Transverse colon (tissue), 4 donors: ENCODE measurements around the gene NAP1L4. TPM values are rescaled to one million over a fixed set of nuclear protein-coding genes. Genes with fewer than 3 reads are reported as not detected.

Experiments used
- DNase-seq: peaks from one replicate; pipeline ENCODE4 v3.0.0-alpha.2; 2019
- H3K27ac ChIP-seq, 4 donors: fragments of 200-600 bp; sonication (generic); 2 replicates each; pipeline ENCODE4 v1.5.1; 2016 to 2018; ENCODE audit warnings: inconsistent platforms in 4 of 4
- H3K27me3 ChIP-seq: fragments of 200-600 bp; sonication (generic); 2 replicates; pipeline ENCODE4 v1.5.1; 2017; ENCODE audit warnings: inconsistent platforms
- H3K36me3 ChIP-seq, 4 donors: fragments of 200-600 bp; sonication (generic); 2 replicates each; pipeline ENCODE4 v1.5.1; 2017 to 2019; ENCODE audit warnings: inconsistent platforms in 4 of 4
- H3K4me1 ChIP-seq, 4 donors: fragments of 200-600 bp; sonication (generic); 2 replicates each; pipeline ENCODE4 v1.5.1; 2017 to 2020; ENCODE audit warnings: inconsistent platforms in 4 of 4
- H3K4me3 ChIP-seq, 4 donors: fragments of 200-600 bp; sonication (generic); 1 replicate in 1 of 4; 2 replicates in 3 of 4; pipeline versions ENCODE4 v1.5.1 to v1.6.1; 2017 to 2019; ENCODE audit warnings: inconsistent platforms in 4 of 4
- H3K9me3 ChIP-seq, 2 donors: fragments of 200-600 bp; sonication (generic); 2 replicates each; pipeline ENCODE4 v1.5.1; 2017 to 2019; ENCODE audit warnings: inconsistent platforms in 2 of 2
- EP300 ChIP-seq: sonication (generic); formaldehyde crosslinking; IDR thresholded peaks from one replicate; pipeline ENCODE4 v1.6.1; 2017; ENCODE audit warnings: antibody characterized with exemption, low read depth
- POLR2A ChIP-seq: fragments of 450-650 bp; IDR thresholded peaks from one replicate; pipeline ENCODE4 v1.6.1; 2016; ENCODE audit warnings: antibody characterized with exemption, mild to moderate bottlenecking, moderate library complexity
- POLR2AphosphoS5 ChIP-seq, 3 donors: sonication (generic); formaldehyde crosslinking; IDR thresholded peaks; one replicate each; pipeline ENCODE4 v1.6.1; 2016; ENCODE audit warnings: antibody characterized with exemption in 3 of 3
- WGBS, 2 donors: methylation state at CpG; one replicate each; pipeline ENCODE4 v1.1.5; 2018; ENCODE audit warnings: low coverage in 1 of 2; 5-methylcytosine and 5-hydroxymethylcytosine counted together
- in situ Hi-C, 4 donors: fragments of 200-750 bp; cut with MboI; loops; one replicate each; pipeline versions ENCODE4 v1.15.0 to v1.15.1; 2017; ENCODE audit warnings: low sequenced_read_pairs in 3 of 4, low pct_ligation_motif_present in 1 of 4, low pct_unique_long_range_greater_than_20kb in 1 of 4
- intact Hi-C: fragments of 100-400 bp; cut with DNase I; formaldehyde crosslinking; loops from one replicate; pipeline ENCODE4 v1.15.1; 2023; ENCODE audit warnings: low total_unique reads
- total RNA-seq, 4 donors: library from RNA; depleted of rRNA; stranded (reverse); fragments of >200 nt; gene quantifications; one replicate each; pipeline ENCODE4 v1.1.0, GENCODE V29; 2016
- TF ChIP-seq, protein P1 (sequence below), 5 experiments: fragments of 200-600 bp in 3 of 5; fragments of 450-650 bp in 2 of 5; sonication (generic) in 3 of 5; IDR thresholded peaks; 1 replicate in 2 of 5; 2 replicates in 3 of 5; pipeline ENCODE4 v1.5.1; 2016 to 2017; ENCODE audit warnings: antibody characterized with exemption in 5 of 5, inconsistent platforms in 3 of 5, mild to moderate bottlenecking in 2 of 5, moderate library complexity in 1 of 5

Gene NAP1L4
- total RNA-seq, 4 donors from 2014 or later: 63.6 to 140 (median 111) TPM

DNA sequence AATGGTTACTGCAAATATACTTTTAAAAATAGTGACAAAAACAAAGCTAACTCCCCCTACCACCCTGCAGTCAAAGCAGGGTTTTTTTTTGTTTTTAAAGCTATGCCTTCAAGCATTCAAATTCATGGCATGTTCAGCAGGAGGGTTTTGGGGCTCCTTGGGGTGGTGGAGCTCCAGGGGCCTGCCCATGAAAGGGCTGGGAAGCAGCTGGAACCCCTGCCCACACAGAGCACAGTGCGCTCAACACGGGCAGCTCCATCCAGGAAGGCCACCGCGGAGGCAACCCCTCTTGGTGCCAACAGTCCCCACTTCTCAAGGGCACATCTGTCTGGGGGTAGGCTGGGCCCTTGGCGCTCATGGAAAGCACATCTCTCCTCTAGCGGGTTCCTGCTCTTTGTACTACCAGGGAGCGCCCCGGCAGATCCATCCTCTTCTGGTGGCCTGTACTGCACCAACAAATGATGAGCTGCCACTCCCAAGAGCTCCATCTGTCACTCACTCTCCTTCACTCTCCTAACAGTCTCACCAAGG lies 46.3 kb downstream of the NAP1L4 start:
- Histone ChIP-seq H3K9me3 (no peaks in the 10 kb centered on the region), H3K27ac (peak overlapping the region; percentile 69 to 81 (median 74)), H3K4me3 (no peak overlapping the region), H3K36me3 (peaks cover 0 to 12% (median 6%) of the 10 kb centered on the region in 4 donors), H3K27me3 (no peaks in the 10 kb centered on the region), H3K4me1 (peaks cover 7 to 38% (median 26%) of the 10 kb centered on the region in 4 donors)
- intact Hi-C loops: no loop called here
- 84% methylated on average over 6 of the region's 8 CpGs; no CpG with 5 or more reads in 1 of the 2 donors for WGBS, 2 donors
- no peak for DNase-seq
- TF ChIP-seq POLR2A (no peak), POLR2AphosphoS5 (IDR thresholded peaks at IDR 0.05) (no peak), EP300 (no peak)
- TF ChIP-seq, protein P1, sequence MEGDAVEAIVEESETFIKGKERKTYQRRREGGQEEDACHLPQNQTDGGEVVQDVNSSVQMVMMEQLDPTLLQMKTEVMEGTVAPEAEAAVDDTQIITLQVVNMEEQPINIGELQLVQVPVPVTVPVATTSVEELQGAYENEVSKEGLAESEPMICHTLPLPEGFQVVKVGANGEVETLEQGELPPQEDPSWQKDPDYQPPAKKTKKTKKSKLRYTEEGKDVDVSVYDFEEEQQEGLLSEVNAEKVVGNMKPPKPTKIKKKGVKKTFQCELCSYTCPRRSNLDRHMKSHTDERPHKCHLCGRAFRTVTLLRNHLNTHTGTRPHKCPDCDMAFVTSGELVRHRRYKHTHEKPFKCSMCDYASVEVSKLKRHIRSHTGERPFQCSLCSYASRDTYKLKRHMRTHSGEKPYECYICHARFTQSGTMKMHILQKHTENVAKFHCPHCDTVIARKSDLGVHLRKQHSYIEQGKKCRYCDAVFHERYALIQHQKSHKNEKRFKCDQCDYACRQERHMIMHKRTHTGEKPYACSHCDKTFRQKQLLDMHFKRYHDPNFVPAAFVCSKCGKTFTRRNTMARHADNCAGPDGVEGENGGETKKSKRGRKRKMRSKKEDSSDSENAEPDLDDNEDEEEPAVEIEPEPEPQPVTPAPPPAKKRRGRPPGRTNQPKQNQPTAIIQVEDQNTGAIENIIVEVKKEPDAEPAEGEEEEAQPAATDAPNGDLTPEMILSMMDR (IDR thresholded peaks at IDR 0.05): no peak
- in situ Hi-C loops: no loop called here

DNA sequence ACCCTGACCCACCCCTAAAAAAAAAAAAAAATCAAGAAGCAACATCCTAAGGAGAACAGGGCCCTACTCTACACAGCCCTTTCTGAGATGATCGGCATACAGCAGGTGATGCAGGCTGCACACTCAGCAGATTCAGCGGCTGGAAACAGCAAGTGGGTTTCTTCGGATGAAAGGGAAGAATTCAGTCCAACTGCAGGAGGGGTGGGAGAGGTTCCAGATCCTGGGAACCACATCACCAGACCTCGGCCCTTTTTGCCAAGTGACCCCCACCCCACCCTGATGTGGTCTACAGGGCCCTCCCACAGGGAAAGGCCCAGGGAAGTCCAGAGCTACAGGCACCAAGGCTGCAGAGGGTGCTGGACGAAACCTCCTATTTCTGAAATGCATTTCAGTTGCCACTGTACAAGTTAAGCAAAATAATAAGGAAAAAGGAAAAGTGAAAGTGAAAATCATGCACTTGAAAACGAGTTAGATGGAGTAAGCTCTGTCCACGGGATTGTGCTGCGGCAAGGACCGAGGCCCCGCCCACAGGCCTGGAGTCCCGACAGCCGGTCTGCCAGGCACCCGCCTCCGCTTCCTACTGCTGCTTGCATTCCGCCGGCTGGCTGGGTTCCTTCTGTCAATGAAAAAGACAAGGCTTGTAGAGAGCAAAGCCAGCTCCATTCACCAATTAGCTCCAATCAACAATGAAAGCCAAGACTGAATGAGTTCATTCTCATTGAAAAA lies 46.9 kb downstream of the NAP1L4 start:
- intact Hi-C loops: no loop called here
- peaks cover 0 to 6% (median 3%) of the 10 kb centered on the region in 4 donors for H3K36me3 ChIP-seq
- H3K27me3 ChIP-seq: no peaks in the 10 kb centered on the region
- peak overlapping the region in 1 of 4 donors; percentile 31 for H3K4me3 ChIP-seq
- WGBS, 2 donors: 24% methylated on average over 16 of the region's 16 CpGs; no CpG with 5 or more reads in 1 of the 2 donors
- DNase-seq: peak; percentile 86
- H3K4me1 ChIP-seq: peaks cover 13 to 45% (median 32%) of the 10 kb centered on the region in 4 donors
- in situ Hi-C loops: no loop called here
- TF ChIP-seq POLR2AphosphoS5 (IDR thresholded peaks at IDR 0.05): peak in 2 of 3 donors; percentile 21 to 42
- TF ChIP-seq, protein P1 (IDR thresholded peaks at IDR 0.05): no peak
- no peaks in the 10 kb centered on the region for H3K9me3 ChIP-seq
- peak overlapping the region; percentile 69 to 81 (median 74) for H3K27ac ChIP-seq

DNA sequence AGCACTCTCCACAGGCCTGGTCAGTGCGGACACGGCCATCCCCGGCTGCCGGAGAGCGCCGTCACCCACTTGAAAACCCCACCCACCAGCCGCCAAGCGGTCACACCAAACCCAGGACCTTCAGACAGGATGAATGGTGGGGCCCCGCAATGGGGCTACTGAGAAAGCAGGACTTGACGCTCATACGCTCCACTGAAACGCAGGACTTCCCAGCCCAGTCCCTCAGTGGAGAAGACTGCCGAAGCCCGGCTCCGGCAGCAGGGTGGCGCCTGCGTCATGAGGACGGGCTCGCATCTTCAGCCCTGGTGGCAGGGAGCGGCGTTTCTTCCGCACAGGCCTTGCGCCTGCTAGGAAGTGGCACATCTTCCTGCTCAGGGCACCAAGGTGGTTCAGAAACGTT lies 47.6 kb downstream of the NAP1L4 start:
- 75% methylated on average over 24 of the region's 24 CpGs; no CpG with 5 or more reads in 1 of the 2 donors for WGBS, 2 donors
- DNase-seq: no peak
- H3K4me1 ChIP-seq: peaks cover 15 to 48% (median 36%) of the 10 kb centered on the region in 4 donors
- intact Hi-C loops: no loop called here
- H3K4me3 ChIP-seq: no peak overlapping the region
- H3K9me3 ChIP-seq: no peaks in the 10 kb centered on the region
- no peaks in the 10 kb centered on the region for H3K27me3 ChIP-seq
- in situ Hi-C loops: no loop called here
- TF ChIP-seq POLR2A: no peak
- TF ChIP-seq POLR2AphosphoS5 (IDR thresholded peaks at IDR 0.05): no peak
- TF ChIP-seq, protein P1 (IDR thresholded peaks at IDR 0.05): no peak
- no peak for TF ChIP-seq EP300
- peaks cover 0 to 6% (median 0%) of the 10 kb centered on the region in 4 donors for H3K36me3 ChIP-seq
- peak overlapping the region; percentile 69 to 81 (median 74) for H3K27ac ChIP-seq

DNA sequence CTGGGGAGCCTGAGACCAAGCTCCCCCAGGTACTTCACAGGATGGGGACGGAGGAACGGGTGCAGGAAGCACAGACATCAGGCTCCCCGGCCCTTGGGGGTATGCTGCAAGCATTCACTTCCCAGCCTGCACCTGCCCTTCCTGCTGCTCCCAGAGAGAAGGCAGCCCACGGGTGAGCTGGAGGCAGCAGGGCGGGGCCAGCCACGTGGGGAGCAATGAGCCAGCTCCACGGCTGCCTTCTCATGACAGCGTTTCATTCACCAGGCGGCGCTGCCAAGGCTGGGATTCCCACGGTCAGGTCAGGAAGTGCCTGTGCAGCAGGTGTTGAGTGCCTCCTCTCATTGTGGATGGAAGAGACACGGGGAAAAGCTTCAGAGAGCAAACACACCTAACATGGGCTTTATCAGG lies 48.4 kb downstream of the NAP1L4 start:
- Histone ChIP-seq H3K27me3 (no peaks in the 10 kb centered on the region), H3K27ac (peak overlapping the region in 3 of 4 donors; percentile 6 to 81 (median 74)), H3K4me3 (no peak overlapping the region), H3K36me3 (peaks cover 0 to 6% (median 0%) of the 10 kb centered on the region in 4 donors), H3K9me3 (no peaks in the 10 kb centered on the region), H3K4me1 (peaks cover 15 to 48% (median 36%) of the 10 kb centered on the region in 4 donors)
- WGBS, 2 donors: 54% methylated on average over 10 of the region's 12 CpGs; no CpG with 5 or more reads in 1 of the 2 donors
- peak; percentile 72 for DNase-seq
- intact Hi-C loops: no loop called here
- in situ Hi-C loops: no loop called here
- TF ChIP-seq EP300: no peak
- TF ChIP-seq, protein P1 (IDR thresholded peaks at IDR 0.05): peak in 1 of 5 experiments; percentile 38
- TF ChIP-seq POLR2AphosphoS5 (IDR thresholded peaks at IDR 0.05): no peak
- no peak for TF ChIP-seq POLR2A
